Fibroblast of peridontal ligament (primary cell): ENCODE measurements around the gene NID1.

ENCODE experiments used
- DNase-seq: peaks from one replicate; pipeline ENCODE4 v3.0.0-alpha.2; 2010; ENCODE audit errors: extremely low read depth

The NID1 gene

DNA sequence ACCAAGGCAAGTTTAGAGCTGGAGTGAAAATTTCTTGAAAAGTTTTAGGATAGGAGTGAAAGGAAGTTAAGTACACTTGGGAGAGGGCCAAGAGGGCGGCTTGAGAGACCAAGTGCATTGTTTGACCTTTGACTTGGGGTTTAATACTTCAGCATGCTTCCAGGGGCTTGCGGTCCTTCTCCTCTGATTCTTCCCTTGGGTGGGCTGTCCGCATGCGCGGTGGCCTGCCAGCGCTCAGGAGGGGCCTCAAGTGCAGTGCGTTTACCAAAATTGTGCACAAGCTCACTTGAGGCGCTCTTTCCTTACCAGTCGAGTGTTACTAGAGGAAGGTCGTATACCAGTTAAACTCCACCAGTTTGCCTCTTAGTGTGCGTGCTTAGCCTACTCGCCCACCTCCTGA, 106.9 kb downstream of the NID1 start:
- DNase-seq = no peak

DNA sequence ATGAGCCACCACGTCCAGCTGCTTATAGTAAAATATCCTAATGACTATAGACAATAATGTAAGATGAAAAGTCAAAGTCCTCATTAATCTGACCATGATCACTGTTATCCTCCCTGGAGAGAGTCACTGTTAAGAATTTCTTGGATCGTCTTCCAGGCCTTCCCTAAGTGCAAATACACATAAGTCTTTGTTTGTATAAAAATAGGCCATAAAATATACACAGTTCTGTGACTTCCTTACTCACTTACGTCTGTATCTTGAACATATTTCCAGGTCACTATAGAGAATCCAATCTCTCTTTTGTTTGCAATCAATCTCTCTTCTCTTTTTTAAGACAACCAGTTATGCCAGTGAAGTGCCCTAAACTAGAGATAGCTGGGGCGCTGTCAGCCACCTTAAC, 109.1 kb downstream of the NID1 start:
- no peak for DNase-seq

DNA sequence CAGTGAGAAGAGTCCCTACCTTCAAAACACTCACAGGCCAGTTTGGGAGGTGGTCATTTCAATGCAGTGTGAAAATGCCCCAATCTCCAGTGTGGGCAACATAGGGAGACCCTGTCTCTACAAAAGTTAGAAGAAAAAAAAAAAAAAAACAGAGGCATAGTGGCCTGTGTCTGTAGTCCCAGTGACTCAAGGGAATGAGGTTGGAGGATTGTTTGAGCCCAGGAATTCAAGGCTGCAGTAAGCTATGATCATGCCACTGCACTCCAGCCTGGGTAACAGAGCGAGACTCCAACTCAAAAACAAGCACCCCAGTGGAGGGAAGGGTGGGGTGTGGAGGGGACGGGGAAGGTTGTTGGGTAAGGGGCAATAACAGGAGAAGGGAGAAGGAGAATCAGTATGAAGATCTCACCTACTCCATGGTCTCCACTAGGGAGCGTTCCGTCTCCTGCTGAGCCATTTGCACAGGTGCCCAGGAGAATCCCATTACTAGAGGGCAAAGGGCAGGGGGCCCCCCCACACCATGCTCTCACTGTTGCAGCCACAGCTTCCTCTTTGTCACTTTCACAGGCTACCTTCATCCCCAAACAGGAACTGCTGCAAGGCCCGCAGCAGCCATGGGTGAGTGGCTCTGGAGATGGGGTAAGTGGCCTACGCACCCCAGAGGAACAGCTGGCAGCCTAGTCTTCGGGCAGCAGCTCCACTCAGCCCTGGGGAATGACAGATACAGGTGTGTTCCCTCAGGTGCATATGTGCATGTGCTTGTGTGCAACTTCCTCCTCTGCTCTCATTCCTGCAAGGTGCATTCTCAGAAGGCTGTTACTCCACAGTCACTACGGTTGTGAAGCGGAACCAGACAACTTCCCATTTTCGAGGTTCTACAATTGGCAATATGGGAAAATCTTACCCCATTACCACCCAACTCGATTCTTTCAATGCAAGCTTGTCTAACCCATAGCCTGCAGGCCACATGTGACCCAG, 110.3 kb downstream of the NID1 start:
- no peak for DNase-seq

DNA sequence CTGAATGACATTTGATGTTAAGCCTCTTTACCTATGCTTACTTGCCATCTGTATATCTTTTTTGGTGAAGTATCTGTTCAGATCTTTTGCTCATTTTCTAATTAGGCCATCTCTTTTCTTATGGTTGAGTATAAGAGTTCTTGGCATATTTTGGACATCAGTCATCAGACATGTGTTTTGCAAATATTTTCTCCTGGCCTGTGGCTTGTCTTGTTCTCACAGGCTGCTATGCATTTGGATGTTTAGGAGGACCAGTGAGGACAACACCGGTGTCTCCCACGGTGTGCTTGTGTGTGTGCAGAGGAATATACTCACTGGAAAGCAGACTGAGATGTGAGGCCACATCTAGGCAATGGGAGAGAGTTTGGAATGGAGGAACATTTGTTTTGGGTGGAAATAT, 111.1 kb downstream of the NID1 start:
- DNase-seq = peak; percentile 88

DNA sequence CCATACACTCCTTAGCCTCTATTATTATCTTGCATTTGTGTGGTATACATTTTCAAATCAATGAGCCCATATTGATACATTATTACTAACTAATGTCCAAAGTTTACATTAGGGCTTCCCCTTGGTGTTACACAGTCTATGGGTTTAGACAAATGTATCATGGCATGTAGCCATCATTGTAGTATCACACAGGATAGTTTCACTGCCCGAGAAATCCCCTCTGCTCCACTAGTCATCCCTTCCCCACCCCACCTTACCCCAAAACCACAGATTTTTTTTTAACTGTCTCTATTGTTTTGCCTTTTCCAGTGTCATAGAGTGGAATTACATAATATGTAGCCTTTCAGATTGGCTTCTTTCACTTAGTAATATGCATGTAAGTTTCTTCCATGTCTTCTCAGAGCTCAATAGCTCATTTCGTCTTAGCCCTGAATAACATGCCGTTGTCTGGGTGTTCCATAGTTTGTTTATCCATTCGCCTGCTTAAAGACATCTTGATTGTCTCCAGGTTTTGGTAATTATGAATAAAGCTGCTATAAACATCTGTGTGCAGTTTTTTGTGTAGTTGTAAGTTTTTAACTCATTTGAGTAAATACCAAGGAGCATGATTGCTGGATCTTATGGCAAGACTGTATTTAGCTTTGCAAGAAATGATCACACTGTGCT, 111.8 kb downstream of the NID1 start:
- DNase-seq = peak; percentile 19

GRCh38 chr1:235951661-235952060, 113.2 kb downstream of the NID1 start:
- no peak for DNase-seq

DNA sequence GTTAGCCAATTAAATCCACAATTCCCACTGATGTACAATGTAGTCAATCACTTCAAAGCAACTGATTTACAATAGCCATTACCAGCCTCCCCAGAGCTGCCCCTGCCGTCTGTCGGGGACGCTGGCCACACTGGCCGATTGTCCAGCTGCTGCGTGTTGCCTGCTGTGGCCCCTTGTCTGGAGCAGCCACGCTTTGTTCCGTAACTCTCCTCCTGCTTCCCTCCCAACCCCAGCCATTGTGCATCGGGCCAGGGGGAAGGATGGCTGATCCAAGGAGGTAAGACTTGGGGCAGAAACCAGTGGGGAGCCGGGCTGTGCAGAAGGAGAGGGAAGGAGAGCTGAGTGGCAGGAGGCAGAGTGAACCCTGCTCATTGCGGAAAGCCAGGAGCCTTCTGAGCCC, 114.6 kb downstream of the NID1 start:
- DNase-seq = no peak

GRCh38 chr1:235948774-235949427, 116.0 kb downstream of the NID1 start:
- no peak for DNase-seq

GRCh38 chr1:235947989-235948388, 116.9 kb downstream of the NID1 start:
- no peak for DNase-seq

DNA sequence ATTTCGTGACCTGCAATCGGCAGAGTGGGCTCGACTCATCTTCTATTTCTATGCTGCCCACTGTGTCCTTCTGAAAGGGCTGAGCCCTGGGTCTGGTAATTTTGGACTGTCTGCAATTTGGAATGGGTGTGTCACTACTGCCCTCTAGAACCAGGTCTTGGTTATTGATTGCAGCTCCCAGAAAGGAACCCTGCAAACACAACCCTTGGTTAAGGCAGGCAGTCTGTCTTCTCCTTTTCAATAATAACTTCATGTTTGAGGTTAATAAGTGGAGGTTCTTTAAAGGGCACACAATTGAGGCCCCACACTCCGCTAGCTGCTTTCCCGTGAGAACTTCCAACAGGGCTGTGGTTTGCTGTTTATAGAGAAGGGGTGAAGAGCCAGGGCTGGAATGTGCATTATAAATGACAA, 118.3 kb downstream of the NID1 start:
- peak; percentile 82 for DNase-seq

DNA sequence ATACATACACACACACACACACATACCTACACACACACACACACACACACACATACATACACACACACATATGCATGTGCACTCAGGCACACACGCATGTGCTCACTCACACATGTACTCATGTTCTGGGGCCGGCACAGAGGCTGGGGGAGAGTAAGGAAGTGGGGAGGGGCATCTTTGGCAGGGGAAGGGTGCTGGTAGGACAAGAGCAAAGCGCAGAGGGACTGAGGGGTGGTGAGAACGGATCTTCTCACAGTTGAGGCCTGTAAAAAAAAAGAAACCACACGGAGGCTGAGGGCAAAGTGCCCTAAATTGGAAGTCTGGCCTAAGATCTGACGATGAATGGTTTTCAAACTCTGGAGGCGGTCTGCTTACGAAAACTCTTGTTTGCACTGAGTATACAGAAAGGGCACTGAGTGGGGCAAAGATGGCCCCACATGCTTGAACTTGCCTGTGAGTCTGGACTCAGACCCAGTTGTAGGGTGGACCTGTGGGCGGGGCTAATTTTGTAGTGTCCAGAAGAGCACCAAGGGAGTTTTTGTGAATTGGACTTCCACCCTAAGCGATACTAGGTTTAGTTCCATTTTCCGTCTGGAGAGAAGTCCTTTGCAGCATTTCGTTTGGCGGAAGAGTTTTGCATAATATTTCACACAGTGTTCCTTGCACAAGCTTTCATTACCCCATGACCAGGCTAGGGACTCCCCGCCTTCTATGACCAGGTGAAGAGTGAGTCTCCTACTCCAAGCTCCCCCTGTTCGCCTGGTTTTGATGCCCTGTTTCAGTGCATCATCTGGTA, 118.9 kb downstream of the NID1 start:
- no peak for DNase-seq

- DNase-seq = peak; percentile 94
Observed at GRCh38 chr1:235943581-235944114, 121.2 kb downstream of the NID1 start.

DNA sequence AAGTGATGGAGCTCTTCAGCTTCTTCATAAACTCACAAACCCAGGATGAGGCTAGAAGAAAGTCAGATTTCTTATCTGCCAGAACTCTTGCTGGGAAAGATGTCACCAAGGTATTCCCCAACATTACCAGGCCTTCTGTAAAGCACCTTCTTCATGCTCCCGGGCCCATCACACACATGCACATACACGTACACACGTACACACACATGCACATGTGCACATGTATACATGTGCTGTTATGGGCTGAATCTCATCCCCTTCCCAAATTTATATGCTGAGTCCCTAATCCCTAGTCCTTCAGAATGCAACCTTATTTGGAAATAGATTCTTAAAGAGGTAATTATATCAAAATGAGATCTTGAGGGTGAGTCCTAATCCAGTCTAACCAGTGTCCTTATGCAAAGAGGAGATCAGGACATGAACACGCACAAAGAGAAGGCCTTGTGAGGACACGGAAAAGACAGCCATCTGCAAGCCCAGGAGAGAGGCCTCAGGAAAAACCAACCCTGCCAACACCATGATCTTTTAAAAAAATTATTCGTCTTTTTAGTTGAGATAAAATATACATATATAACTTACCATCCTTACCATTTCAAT, 121.8 kb downstream of the NID1 start:
- DNase-seq = no peak

DNA sequence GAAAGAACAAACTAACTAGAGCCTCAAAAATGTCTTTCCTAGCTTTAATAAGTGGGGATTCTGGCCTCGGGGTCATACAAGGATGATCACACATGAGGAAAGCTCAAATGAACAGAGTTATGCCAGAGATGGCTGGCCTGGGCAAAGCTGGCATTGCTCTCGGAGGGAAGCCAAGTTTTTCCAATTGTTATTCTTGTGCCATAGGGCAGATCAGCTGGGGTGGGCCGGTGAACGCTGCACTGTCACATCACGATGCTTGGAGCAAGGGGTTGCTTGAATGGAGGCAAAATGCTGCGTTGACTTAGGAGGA, 122.3 kb downstream of the NID1 start:
- DNase-seq = no peak

GRCh38 chr1:235941876-235942624, 122.8 kb downstream of the NID1 start:
- peak; percentile 32 for DNase-seq

DNA sequence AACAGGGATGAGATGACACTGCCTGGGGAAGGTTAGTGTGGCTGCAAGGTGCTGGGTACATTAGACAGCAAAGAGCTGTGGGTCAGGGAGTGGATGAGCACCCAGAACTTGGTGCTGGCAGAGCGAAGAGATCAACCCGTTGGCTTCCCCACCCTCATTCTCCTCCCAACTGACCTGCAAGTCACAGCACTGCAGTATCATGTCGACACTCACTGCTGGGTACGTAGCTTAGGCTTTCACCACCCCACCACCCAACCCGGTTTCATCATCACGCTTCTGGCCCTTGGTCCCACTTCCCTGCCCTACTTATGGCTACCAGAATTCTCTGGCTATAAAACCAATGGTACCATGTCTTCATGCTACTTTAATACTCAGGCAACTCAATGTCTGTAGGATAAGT, 124.6 kb downstream of the NID1 start:
- DNase-seq = no peak

- peak; percentile 56 for DNase-seq
Observed at GRCh38 chr1:235939480-235939775, 125.5 kb downstream of the NID1 start.

DNA sequence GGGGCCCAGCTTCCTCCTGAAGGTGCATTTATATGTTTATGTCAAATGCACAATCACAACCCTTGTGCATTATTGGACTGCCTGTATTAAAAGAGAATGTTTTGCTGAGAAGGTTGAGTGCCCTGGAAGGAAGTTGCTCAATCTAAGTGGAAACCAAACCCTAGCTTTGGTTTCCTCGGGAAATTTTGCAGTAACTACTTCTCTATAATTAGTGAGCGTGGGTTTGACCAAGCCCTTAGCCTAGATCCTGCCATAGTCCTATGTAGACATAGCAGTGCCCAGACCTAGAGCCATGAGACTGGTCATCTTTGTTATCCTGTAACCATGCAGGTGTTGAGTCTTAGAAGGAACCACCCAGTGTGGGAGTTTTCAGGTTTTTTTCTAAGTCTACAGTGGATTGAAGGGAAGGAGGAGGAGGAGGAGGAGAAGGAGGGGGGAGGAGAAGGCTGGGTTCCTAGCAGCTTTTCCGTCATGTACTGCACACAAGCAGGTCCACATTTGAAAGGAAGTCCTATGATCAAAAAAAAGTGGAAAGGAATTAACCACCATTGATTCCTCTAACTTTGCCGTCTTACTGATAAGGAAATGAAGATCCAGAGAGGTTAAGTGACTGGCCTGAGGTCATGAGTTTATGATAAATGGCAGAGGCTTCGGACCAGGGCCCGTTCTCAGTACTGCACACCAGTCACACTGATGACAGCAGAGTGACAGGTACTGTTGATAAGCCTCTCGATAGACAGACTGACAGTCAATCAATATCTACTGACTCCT, 126.0 kb downstream of the NID1 start:
- no peak for DNase-seq

- no peak for DNase-seq
Observed at GRCh38 chr1:235937123-235937522, 127.8 kb downstream of the NID1 start.
